ENCODE results near the gene RTTN. TPM values are rescaled to one million over a fixed set of nuclear protein-coding genes. Genes with fewer than 3 reads are reported as not detected.

RTTN gene
- total RNA-seq, 2 donors from 2014 or later: 22.3 to 35.4 TPM

- H3K9me3 Mint-ChIP-seq: peaks cover 2% of the 10 kb centered on the region
Observed at GRCh38 chr18:69957747-69958146, 247.7 kb downstream of the RTTN start.

GRCh38 chr18:69956665-69957620 is 248.5 kb downstream of the RTTN start:
- Histone ChIP-seq H3K27ac (ENCODE audit: low read depth, low read length) (no peak overlapping the region), H3K4me3 (ENCODE audit: low read length) (no peak overlapping the region), H3K4me1 (ENCODE audit: control insufficient read depth, insufficient read depth, low read length) (no peaks in the 10 kb centered on the region), H3K9me3 (ENCODE audit: control insufficient read depth, low read length) (no peaks in the 10 kb centered on the region), H3K9ac (ENCODE audit: extremely low read depth, low read length, poor library complexity, severe bottlenecking) (no peak overlapping the region), H3K27me3 (ENCODE audit: control insufficient read depth, insufficient read depth, low read length, poor library complexity, severe bottlenecking) (no peaks in the 10 kb centered on the region), H3K36me3 (ENCODE audit: control insufficient read depth, insufficient read depth, low read length) (no peaks in the 10 kb centered on the region)
- TF ChIP-seq CTCF (conservative IDR thresholded peaks at IDR 0.05): no peak
- peaks cover 2% of the 10 kb centered on the region for H3K9me3 Mint-ChIP-seq
- H3K36me3 Mint-ChIP-seq (ENCODE audit: low read depth): no peaks in the 10 kb centered on the region
- no peaks in the 10 kb centered on the region for H3K27me3 Mint-ChIP-seq (ENCODE audit: insufficient read depth)
- DNase-seq: no peak
- H3K4me1 Mint-ChIP-seq: no peaks in the 10 kb centered on the region
- H3K4me3 Mint-ChIP-seq: no peak overlapping the region
- H3K27ac Mint-ChIP-seq: no peak overlapping the region
- WGBS, 2 experiments (ENCODE audit: insufficient coverage in 1 of 2, insufficient read length in 1 of 2): 84 to 88% methylated on average over 20 of the region's 20 CpGs

More at GRCh38 chr18:69957747-69958146, 247.7 kb downstream of the RTTN start:
- H3K4me1 ChIP-seq (ENCODE audit: control insufficient read depth, insufficient read depth, low read length): no peaks in the 10 kb centered on the region
- H3K27ac ChIP-seq (ENCODE audit: low read depth, low read length): no peak overlapping the region
- no peak overlapping the region for H3K9ac ChIP-seq (ENCODE audit: extremely low read depth, low read length, poor library complexity, severe bottlenecking)
- WGBS, 2 experiments (ENCODE audit: insufficient coverage in 1 of 2, insufficient read length in 1 of 2): 82 to 91% methylated on average over 2 to 3 of the region's 3 CpGs
- Mint-ChIP-seq H3K4me1 (no peaks in the 10 kb centered on the region), H3K27me3 (ENCODE audit: insufficient read depth) (no peaks in the 10 kb centered on the region), H3K4me3 (no peak overlapping the region), H3K36me3 (ENCODE audit: low read depth) (no peaks in the 10 kb centered on the region), H3K27ac (no peak overlapping the region)
- no peaks in the 10 kb centered on the region for H3K27me3 ChIP-seq (ENCODE audit: control insufficient read depth, insufficient read depth, low read length, poor library complexity, severe bottlenecking)
- no peak overlapping the region for H3K4me3 ChIP-seq (ENCODE audit: low read length)
- no peak for TF ChIP-seq CTCF (conservative IDR thresholded peaks at IDR 0.05)
- no peaks in the 10 kb centered on the region for H3K36me3 ChIP-seq (ENCODE audit: control insufficient read depth, insufficient read depth, low read length)
- H3K9me3 ChIP-seq (ENCODE audit: control insufficient read depth, low read length): no peaks in the 10 kb centered on the region
- no peak for DNase-seq

- Histone ChIP-seq H3K27ac (ENCODE audit: low read depth, low read length) (no peak overlapping the region), H3K36me3 (ENCODE audit: control insufficient read depth, insufficient read depth, low read length) (no peaks in the 10 kb centered on the region), H3K27me3 (ENCODE audit: control insufficient read depth, insufficient read depth, low read length, poor library complexity, severe bottlenecking) (no peaks in the 10 kb centered on the region), H3K4me1 (ENCODE audit: control insufficient read depth, insufficient read depth, low read length) (no peaks in the 10 kb centered on the region), H3K9ac (ENCODE audit: extremely low read depth, low read length, poor library complexity, severe bottlenecking) (no peak overlapping the region), H3K4me3 (ENCODE audit: low read length) (no peak overlapping the region), H3K9me3 (ENCODE audit: control insufficient read depth, low read length) (no peaks in the 10 kb centered on the region)
- 93 to 95% methylated on average over 4 to 5 of the region's 5 CpGs for WGBS, 2 experiments (ENCODE audit: insufficient coverage in 1 of 2, insufficient read length in 1 of 2)
- Mint-ChIP-seq H3K4me3 (no peak overlapping the region), H3K36me3 (ENCODE audit: low read depth) (no peaks in the 10 kb centered on the region), H3K27me3 (ENCODE audit: insufficient read depth) (no peaks in the 10 kb centered on the region), H3K4me1 (no peaks in the 10 kb centered on the region), H3K27ac (no peak overlapping the region), H3K9me3 (peaks cover 2% of the 10 kb centered on the region)
- TF ChIP-seq CTCF (conservative IDR thresholded peaks at IDR 0.05): no peak
- no peak for DNase-seq
Observed at GRCh38 chr18:69956057-69956456, 249.4 kb downstream of the RTTN start.
